ENCODE measurements around the gene PPP1R3G. TPM values are rescaled to one million over a fixed set of nuclear protein-coding genes. Genes with fewer than 3 reads are reported as not detected.
"Not testable (repeated sequence)": the region's sequence is repeated elsewhere in the genome, so short reads cannot be mapped to it uniquely, and the experiment has no call there.

PPP1R3G gene
- total RNA-seq, 1 experiment from 2014 or later = not detected

DNA sequence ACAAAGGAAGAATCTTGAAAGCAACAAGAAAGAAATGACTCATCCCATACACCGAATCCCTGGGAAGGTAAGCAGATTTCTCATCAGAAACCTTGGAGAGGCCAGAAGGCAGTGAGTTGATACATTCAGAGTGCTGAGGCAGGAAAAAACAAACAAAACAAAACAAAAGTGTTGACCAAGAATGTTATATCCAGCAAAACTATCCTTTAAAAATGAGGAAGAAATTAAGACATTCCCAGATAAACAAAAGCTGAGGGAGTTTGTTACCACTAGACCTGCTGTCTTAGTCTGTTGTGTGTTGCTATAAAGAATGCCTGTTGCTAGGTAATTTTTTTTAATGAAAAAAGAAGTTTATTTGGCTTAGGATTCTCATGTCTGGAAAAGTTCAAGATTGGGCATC, 33.7 kb upstream of the PPP1R3G start:
- Histone ChIP-seq H3K9me2 (replicated peaks; ENCODE audit: insufficient read depth, low read length) (no peaks in the 10 kb centered on the region), H2AFZ (ENCODE audit: low read length) (no peak overlapping the region), H3K79me2 (ENCODE audit: low read length) (no peaks in the 10 kb centered on the region), H4K20me1 (ENCODE audit: insufficient read depth, low read depth, low read length) (no peaks in the 10 kb centered on the region), H3K27me3 (ENCODE audit: low read length) (no peaks in the 10 kb centered on the region), H3K9ac (ENCODE audit: low read length) (no peak overlapping the region), H3K4me1 (ENCODE audit: low read length) (no peaks in the 10 kb centered on the region), H3K4me2 (ENCODE audit: low read depth, low read length, poor library complexity, severe bottlenecking) (no peak overlapping the region), H3K36me3 (ENCODE audit: insufficient read depth, low read length) (no peaks in the 10 kb centered on the region), H3K27ac (ENCODE audit: low read length) (no peak overlapping the region), H3K4me3 (ENCODE audit: low read length) (no peak overlapping the region), H3K9me3 (ENCODE audit: low read length) (no peaks in the 10 kb centered on the region; the same call in 1 of the 2 replicates)
- DNase-seq = no peak

DNA sequence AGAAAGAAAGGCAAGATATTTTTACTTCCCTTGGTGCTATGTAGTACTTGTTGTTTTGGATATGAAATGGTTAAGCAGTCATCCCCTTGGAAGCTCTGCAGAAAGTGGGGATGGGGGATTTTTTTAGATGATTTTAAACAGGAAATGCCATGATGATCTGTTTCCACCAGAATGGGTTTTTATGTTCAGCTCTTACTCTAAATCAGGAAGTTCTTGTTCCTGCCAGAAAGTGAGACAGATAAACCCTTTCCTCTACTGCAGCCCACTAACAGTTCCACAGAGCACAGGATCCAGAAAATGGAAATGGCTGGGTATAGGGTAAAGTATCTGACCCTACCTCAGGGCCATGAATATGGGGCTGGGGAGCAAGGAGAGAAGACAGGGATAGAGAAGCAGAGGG, 32.1 kb upstream of the PPP1R3G start:
- DNase-seq = no peak
- no peaks in the 10 kb centered on the region; the same call in 1 of the 2 replicates for H3K9me3 ChIP-seq (ENCODE audit: low read length)
- no peak overlapping the region for H3K4me2 ChIP-seq (ENCODE audit: low read depth, low read length, poor library complexity, severe bottlenecking)
- H3K27ac ChIP-seq (ENCODE audit: low read length) = no peak overlapping the region
- no peaks in the 10 kb centered on the region for H3K79me2 ChIP-seq (ENCODE audit: low read length)
- no peak overlapping the region for H3K9ac ChIP-seq (ENCODE audit: low read length)
- no peaks in the 10 kb centered on the region for H3K4me1 ChIP-seq (ENCODE audit: low read length)
- H2AFZ ChIP-seq (ENCODE audit: low read length) = no peak overlapping the region
- H3K27me3 ChIP-seq (ENCODE audit: low read length) = no peaks in the 10 kb centered on the region
- H3K36me3 ChIP-seq (ENCODE audit: insufficient read depth, low read length) = no peaks in the 10 kb centered on the region
- H3K9me2 ChIP-seq (replicated peaks; ENCODE audit: insufficient read depth, low read length) = no peaks in the 10 kb centered on the region
- H4K20me1 ChIP-seq (ENCODE audit: insufficient read depth, low read depth, low read length) = no peaks in the 10 kb centered on the region
- H3K4me3 ChIP-seq (ENCODE audit: low read length) = no peak overlapping the region

DNA sequence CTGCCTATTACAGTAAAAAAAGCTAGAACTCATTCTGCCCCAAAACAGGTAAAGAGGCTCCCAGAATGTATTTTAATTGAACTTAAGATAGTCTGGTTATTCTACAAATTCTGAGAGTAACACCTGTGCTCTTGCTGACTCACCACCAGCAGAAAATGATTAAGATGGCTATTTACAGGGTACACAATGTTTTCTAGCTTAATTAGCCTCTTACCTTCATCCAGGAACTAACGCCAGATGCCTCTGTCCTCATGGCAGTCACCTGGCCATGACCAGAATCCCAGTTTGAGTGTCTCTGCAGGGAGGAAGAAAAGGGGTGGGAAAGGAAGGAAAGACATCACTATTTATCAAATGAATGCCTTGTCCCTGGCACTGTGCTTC, 31.3 kb upstream of the PPP1R3G start:
- H3K27ac ChIP-seq (ENCODE audit: low read length) = no peak overlapping the region
- no peaks in the 10 kb centered on the region for H3K9me2 ChIP-seq (replicated peaks; ENCODE audit: insufficient read depth, low read length)
- no peaks in the 10 kb centered on the region; the same call in 1 of the 2 replicates for H3K9me3 ChIP-seq (ENCODE audit: low read length)
- DNase-seq = no peak
- H2AFZ ChIP-seq (ENCODE audit: low read length) = no peak overlapping the region
- no peaks in the 10 kb centered on the region for H3K4me1 ChIP-seq (ENCODE audit: low read length)
- H3K36me3 ChIP-seq (ENCODE audit: insufficient read depth, low read length) = no peaks in the 10 kb centered on the region
- H3K27me3 ChIP-seq (ENCODE audit: low read length) = no peaks in the 10 kb centered on the region
- no peaks in the 10 kb centered on the region for H3K79me2 ChIP-seq (ENCODE audit: low read length)
- no peaks in the 10 kb centered on the region for H4K20me1 ChIP-seq (ENCODE audit: insufficient read depth, low read depth, low read length)
- no peak overlapping the region for H3K4me2 ChIP-seq (ENCODE audit: low read depth, low read length, poor library complexity, severe bottlenecking)
- no peak overlapping the region for H3K4me3 ChIP-seq (ENCODE audit: low read length)
- no peak overlapping the region for H3K9ac ChIP-seq (ENCODE audit: low read length)

GRCh38 chr6:5054245-5054873, 30.8 kb upstream of the PPP1R3G start:
- Histone ChIP-seq H3K9me2 (replicated peaks; ENCODE audit: insufficient read depth, low read length) (no peaks in the 10 kb centered on the region), H3K36me3 (ENCODE audit: insufficient read depth, low read length) (no peaks in the 10 kb centered on the region), H4K20me1 (ENCODE audit: insufficient read depth, low read depth, low read length) (no peaks in the 10 kb centered on the region), H2AFZ (ENCODE audit: low read length) (no peak overlapping the region), H3K4me3 (ENCODE audit: low read length) (no peak overlapping the region), H3K9me3 (ENCODE audit: low read length) (no peaks in the 10 kb centered on the region; the same call in 1 of the 2 replicates), H3K27ac (ENCODE audit: low read length) (no peak overlapping the region), H3K9ac (ENCODE audit: low read length) (no peak overlapping the region), H3K4me2 (ENCODE audit: low read depth, low read length, poor library complexity, severe bottlenecking) (no peak overlapping the region), H3K79me2 (ENCODE audit: low read length) (no peaks in the 10 kb centered on the region), H3K27me3 (ENCODE audit: low read length) (no peaks in the 10 kb centered on the region), H3K4me1 (ENCODE audit: low read length) (no peaks in the 10 kb centered on the region)
- DNase-seq = no peak

GRCh38 chr6:5055118-5055517, 30.0 kb upstream of the PPP1R3G start:
- H3K27me3 ChIP-seq (ENCODE audit: low read length) = no peaks in the 10 kb centered on the region
- no peak overlapping the region for H3K4me2 ChIP-seq (ENCODE audit: low read depth, low read length, poor library complexity, severe bottlenecking)
- no peaks in the 10 kb centered on the region for H3K36me3 ChIP-seq (ENCODE audit: insufficient read depth, low read length)
- no peak overlapping the region for H3K9ac ChIP-seq (ENCODE audit: low read length)
- DNase-seq = no peak
- no peaks in the 10 kb centered on the region for H3K9me2 ChIP-seq (replicated peaks; ENCODE audit: insufficient read depth, low read length)
- no peaks in the 10 kb centered on the region for H3K4me1 ChIP-seq (ENCODE audit: low read length)
- no peak overlapping the region for H2AFZ ChIP-seq (ENCODE audit: low read length)
- no peaks in the 10 kb centered on the region; the same call in 1 of the 2 replicates for H3K9me3 ChIP-seq (ENCODE audit: low read length)
- no peaks in the 10 kb centered on the region for H3K79me2 ChIP-seq (ENCODE audit: low read length)
- no peak overlapping the region for H3K27ac ChIP-seq (ENCODE audit: low read length)
- no peaks in the 10 kb centered on the region for H4K20me1 ChIP-seq (ENCODE audit: insufficient read depth, low read depth, low read length)
- H3K4me3 ChIP-seq (ENCODE audit: low read length) = no peak overlapping the region

DNA sequence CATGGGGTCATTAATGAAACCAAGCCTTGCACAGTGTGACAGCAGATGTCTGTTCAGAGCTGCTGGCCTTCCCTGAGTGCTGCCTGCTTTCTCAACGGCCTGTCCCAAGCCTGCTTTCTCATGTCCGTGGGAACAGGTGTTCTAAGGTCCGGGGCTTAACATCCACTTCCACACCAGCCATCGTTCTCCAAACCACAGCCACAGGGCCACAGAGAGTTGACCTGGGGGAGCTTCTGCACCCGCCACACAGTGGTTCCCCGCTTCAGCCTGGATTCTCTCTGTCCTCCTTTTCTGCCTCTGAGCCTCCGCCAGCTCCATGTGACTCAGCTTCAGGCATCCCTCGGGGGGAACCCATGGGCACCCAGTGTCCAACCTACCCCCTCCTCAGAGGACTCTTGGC, 26.9 kb upstream of the PPP1R3G start:
- Histone ChIP-seq H4K20me1 (ENCODE audit: insufficient read depth, low read depth, low read length) (no peaks in the 10 kb centered on the region), H2AFZ (ENCODE audit: low read length) (no peak overlapping the region), H3K9me3 (ENCODE audit: low read length) (no peaks in the 10 kb centered on the region), H3K4me2 (ENCODE audit: low read depth, low read length, poor library complexity, severe bottlenecking) (no peak overlapping the region), H3K79me2 (ENCODE audit: low read length) (no peaks in the 10 kb centered on the region), H3K36me3 (ENCODE audit: insufficient read depth, low read length) (no peaks in the 10 kb centered on the region), H3K4me3 (ENCODE audit: low read length) (no peak overlapping the region), H3K9me2 (replicated peaks; ENCODE audit: insufficient read depth, low read length) (no peaks in the 10 kb centered on the region), H3K27ac (ENCODE audit: low read length) (no peak overlapping the region), H3K9ac (ENCODE audit: low read length) (no peak overlapping the region), H3K4me1 (ENCODE audit: low read length) (no peaks in the 10 kb centered on the region; the same call in 1 of the 2 replicates), H3K27me3 (ENCODE audit: low read length) (no peaks in the 10 kb centered on the region)
- no peak for DNase-seq

DNA sequence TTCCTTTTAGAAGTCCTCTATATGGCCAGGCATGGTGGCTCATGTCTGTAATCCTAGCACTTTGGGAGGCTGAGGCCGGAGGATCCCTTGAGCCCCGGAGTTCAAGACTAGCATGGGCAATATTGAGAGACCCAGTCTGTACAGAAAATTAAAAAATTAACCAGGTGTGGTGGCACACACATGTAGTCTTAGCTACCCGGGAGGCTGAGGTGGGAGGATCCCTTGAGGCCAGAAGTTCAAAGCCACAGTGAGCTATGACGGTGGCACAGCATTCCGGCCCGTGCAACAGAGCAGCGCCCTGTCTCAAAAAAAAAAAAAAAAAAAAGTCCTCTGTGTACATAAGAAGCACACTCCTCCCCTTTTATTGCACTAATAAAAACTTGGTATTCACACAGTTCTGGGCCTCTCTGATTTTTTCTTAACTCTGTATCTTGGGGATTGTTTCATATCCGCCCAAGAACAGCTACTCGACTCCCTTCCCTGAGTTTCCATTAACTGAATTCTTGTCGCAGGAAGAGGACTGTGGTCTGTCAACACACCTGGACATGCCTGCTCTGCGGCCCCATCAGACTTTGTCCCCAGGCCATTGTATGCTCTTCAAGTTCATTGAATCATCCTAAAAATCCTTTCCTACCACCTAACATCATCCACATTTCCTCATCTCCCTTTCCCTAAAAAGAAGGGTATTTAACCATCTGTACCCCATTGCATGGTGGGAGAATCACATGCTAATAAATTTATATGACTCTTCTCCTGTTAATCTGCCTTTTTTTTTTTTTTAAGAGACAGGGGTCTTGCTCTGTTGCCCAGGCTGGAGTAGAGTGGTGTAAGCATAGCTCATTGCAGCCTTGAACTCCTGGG, 25.9 kb upstream of the PPP1R3G start:
- H4K20me1 ChIP-seq (ENCODE audit: insufficient read depth, low read depth, low read length) = no peaks in the 10 kb centered on the region
- H2AFZ ChIP-seq (ENCODE audit: low read length) = no peak overlapping the region
- DNase-seq = no peak
- H3K4me1 ChIP-seq (ENCODE audit: low read length) = no peaks in the 10 kb centered on the region; the same call in 1 of the 2 replicates
- no peaks in the 10 kb centered on the region for H3K9me2 ChIP-seq (replicated peaks; ENCODE audit: insufficient read depth, low read length)
- no peaks in the 10 kb centered on the region for H3K79me2 ChIP-seq (ENCODE audit: low read length)
- H3K4me3 ChIP-seq (ENCODE audit: low read length) = no peak overlapping the region
- H3K27ac ChIP-seq (ENCODE audit: low read length) = no peak overlapping the region
- H3K9ac ChIP-seq (ENCODE audit: low read length) = no peak overlapping the region
- H3K4me2 ChIP-seq (ENCODE audit: low read depth, low read length, poor library complexity, severe bottlenecking) = no peak overlapping the region
- no peaks in the 10 kb centered on the region for H3K36me3 ChIP-seq (ENCODE audit: insufficient read depth, low read length)
- H3K27me3 ChIP-seq (ENCODE audit: low read length) = no peaks in the 10 kb centered on the region
- H3K9me3 ChIP-seq (ENCODE audit: low read length) = no peaks in the 10 kb centered on the region

- not testable (repeated sequence) for H3K4me1 ChIP-seq (ENCODE audit: low read length); H3K9me2 ChIP-seq (replicated peaks; ENCODE audit: insufficient read depth, low read length); H3K9ac ChIP-seq (ENCODE audit: low read length); H3K9me3 ChIP-seq (ENCODE audit: low read length); H3K79me2 ChIP-seq (ENCODE audit: low read length); H2AFZ ChIP-seq (ENCODE audit: low read length); H3K27me3 ChIP-seq (ENCODE audit: low read length); H4K20me1 ChIP-seq (ENCODE audit: insufficient read depth, low read depth, low read length); H3K36me3 ChIP-seq (ENCODE audit: insufficient read depth, low read length); H3K27ac ChIP-seq (ENCODE audit: low read length); H3K4me2 ChIP-seq (ENCODE audit: low read depth, low read length, poor library complexity, severe bottlenecking); DNase-seq; H3K4me3 ChIP-seq (ENCODE audit: low read length)
Measured at GRCh38 chr6:5060439-5060838, 24.7 kb upstream of the PPP1R3G start.
